IPS DF 19.7 (cell line): ENCODE measurements around the gene DYRK4.
A peak's percentile ranks its signal among the peaks of the same experiment; 100 is the strongest.

Experiments
- DNase-seq: peaks from one replicate; pipeline ENCODE4 v3.0.0-alpha.2; 2013; ENCODE audit warnings: low read depth, low spot score

The DYRK4 gene

GRCh38 chr12:4564818-4565217, 2.8 kb downstream of the DYRK4 start:
- no peak for DNase-seq

GRCh38 chr12:4566474-4566873, 4.5 kb downstream of the DYRK4 start:
- no peak for DNase-seq

- no peak for DNase-seq
These were observed 5.3 kb downstream of the DYRK4 start for GRCh38 chr12:4567073-4567881.

GRCh38 chr12:4569261-4569660, 7.3 kb downstream of the DYRK4 start:
- DNase-seq, result no peak

- DNase-seq, result no peak
These were observed 10.7 kb downstream of the DYRK4 start for GRCh38 chr12:4572680-4573079.

- DNase-seq, result no peak
These were observed 17.5 kb downstream of the DYRK4 start for GRCh38 chr12:4579305-4580102.

- DNase-seq, result no peak
These were observed 18.3 kb downstream of the DYRK4 start for GRCh38 chr12:4580281-4580688.

- DNase-seq, result no peak
These were observed 22.3 kb downstream of the DYRK4 start for GRCh38 chr12:4584281-4584680.

GRCh38 chr12:4584896-4585295, 22.9 kb downstream of the DYRK4 start:
- DNase-seq, result no peak

- no peak for DNase-seq
These were observed 24.5 kb downstream of the DYRK4 start for GRCh38 chr12:4586500-4586899.

GRCh38 chr12:4587108-4587507, 25.1 kb downstream of the DYRK4 start:
- DNase-seq, result no peak

GRCh38 chr12:4588916-4589315, 26.9 kb downstream of the DYRK4 start:
- no peak for DNase-seq

GRCh38 chr12:4589941-4590340, 27.9 kb downstream of the DYRK4 start:
- no peak for DNase-seq

GRCh38 chr12:4591180-4591687, 29.2 kb downstream of the DYRK4 start:
- DNase-seq, result no peak

GRCh38 chr12:4595881-4596280, 33.9 kb downstream of the DYRK4 start:
- DNase-seq, result no peak

- DNase-seq, result no peak
These were observed 41.4 kb downstream of the DYRK4 start for GRCh38 chr12:4603421-4603820.

- no peak for DNase-seq
These were observed 41.9 kb downstream of the DYRK4 start for GRCh38 chr12:4603946-4604345.

GRCh38 chr12:4604684-4605193, 42.7 kb downstream of the DYRK4 start:
- peak; percentile 54 for DNase-seq

GRCh38 chr12:4607056-4607455, 45.0 kb downstream of the DYRK4 start:
- no peak for DNase-seq

- no peak for DNase-seq
These were observed 47.1 kb downstream of the DYRK4 start for GRCh38 chr12:4609071-4609470.

GRCh38 chr12:4610481-4610880, 48.5 kb downstream of the DYRK4 start:
- DNase-seq, result no peak

- DNase-seq, result no peak
These were observed 53.7 kb downstream of the DYRK4 start for GRCh38 chr12:4615667-4616066.

GRCh38 chr12:4621511-4621910, 59.5 kb downstream of the DYRK4 start:
- DNase-seq, result no peak
